GM18861 (cell line): ENCODE data around the gene TMEM33.
A peak's percentile ranks its signal among the peaks of the same experiment; 100 is the strongest.

ENCODE experiments used
- ATAC-seq: cut with Tn5 transposase; IDR thresholded peaks from one replicate; pipeline ENCODE4 v1.9.1; 2021; ENCODE audit not compliant: unreplicated experiment

The TMEM33 gene

DNA sequence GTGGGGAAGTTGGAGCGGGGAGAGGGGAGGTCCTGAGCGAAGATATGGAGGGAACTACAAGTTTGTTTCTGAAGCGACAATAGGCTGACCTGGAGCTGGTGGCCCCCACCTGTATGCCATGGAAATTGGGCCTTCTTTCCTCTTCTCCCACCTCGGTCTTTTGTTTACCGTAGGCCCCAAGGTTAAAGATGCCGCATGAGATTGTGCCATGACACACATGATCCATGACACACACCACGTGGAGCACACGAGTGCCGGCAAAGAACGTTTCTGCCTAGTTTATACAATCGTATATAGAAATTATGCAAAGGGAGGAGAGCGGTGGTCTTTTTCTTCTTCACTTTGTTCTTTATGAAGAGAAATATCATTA lies 408 bp downstream of the TMEM33 start:
- no peak for ATAC-seq

DNA sequence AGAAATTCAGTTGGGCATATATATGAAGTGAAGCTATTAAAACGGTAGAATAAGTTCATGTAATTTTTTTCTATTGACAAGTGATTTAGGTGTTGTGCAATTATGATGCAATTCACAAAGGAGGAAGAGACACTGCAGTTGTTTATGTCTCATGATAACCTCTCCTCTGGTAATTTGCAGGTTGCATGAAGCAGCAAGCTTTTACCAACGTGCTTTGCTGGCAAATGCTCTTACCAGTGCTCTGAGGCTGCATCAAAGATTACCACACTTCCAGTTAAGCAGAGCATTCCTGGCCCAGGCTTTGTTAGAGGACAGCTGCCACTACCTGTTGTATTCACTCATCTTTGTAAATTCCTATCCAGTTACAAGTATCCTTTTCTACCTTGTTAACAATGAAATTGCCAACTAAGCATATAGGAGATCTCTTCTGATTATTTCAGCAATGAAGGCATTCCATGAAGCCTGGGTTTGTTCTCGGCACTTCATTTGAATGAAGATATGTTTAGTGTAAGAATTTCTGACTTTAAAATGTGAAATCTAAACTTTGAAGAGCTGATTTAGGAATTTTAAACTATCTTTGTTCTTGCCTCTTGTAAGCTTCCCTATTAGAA lies 3.9 kb downstream of the TMEM33 start:
- no peak for ATAC-seq

GRCh38 chr4:41940834-41941233 lies 5.6 kb downstream of the TMEM33 start:
- no peak for ATAC-seq

GRCh38 chr4:41943506-41943905 lies 8.3 kb downstream of the TMEM33 start:
- ATAC-seq = no peak

DNA sequence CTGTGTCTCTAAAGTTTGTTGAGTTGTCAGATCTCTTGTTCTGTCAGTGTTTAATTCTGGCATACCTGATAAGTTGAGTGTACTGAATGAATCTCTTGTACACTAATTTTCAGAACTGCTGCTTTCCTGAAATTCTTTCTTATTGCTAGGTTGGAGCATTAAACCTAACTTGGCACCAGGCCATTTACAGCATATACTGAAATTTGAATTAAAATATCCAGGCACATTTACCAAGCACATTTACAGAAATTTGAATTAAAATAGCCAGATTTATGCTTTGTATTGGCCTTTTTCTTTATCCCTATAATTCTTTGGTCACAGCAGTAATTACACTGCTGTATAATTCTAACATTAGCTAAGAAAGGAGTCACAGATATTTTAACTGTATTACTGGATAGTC lies 8.9 kb downstream of the TMEM33 start:
- no peak for ATAC-seq

DNA sequence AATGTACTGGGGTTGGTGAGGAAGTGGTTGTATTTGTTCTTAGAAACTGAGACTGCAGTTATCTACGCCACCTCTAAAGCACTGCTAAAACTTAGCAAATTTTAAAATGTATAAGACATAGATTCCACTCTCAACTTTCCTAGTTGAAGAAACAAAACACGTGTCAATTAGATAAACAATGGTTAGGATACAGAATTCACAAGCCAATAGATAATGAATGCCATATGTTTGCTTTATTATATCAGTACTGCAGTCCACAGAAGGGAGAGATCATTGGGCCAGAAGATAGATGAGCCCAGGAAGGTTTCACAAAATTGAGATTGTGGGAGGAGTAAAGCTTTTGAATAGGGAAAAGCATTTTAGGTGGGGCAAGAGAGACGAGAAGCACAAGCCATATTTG lies 14.3 kb downstream of the TMEM33 start:
- no peak for ATAC-seq

- ATAC-seq = peak; percentile 53
Measured at GRCh38 chr4:41957634-41958033, 22.4 kb downstream of the TMEM33 start.

GRCh38 chr4:41963105-41963504 lies 27.9 kb downstream of the TMEM33 start:
- no peak for ATAC-seq

- ATAC-seq = no peak
Measured at GRCh38 chr4:41964401-41964800, 29.2 kb downstream of the TMEM33 start.

- no peak for ATAC-seq
Measured at GRCh38 chr4:41967392-41967791, 32.2 kb downstream of the TMEM33 start.

- ATAC-seq = no peak
Measured at GRCh38 chr4:41969671-41970070, 34.4 kb downstream of the TMEM33 start.

DNA sequence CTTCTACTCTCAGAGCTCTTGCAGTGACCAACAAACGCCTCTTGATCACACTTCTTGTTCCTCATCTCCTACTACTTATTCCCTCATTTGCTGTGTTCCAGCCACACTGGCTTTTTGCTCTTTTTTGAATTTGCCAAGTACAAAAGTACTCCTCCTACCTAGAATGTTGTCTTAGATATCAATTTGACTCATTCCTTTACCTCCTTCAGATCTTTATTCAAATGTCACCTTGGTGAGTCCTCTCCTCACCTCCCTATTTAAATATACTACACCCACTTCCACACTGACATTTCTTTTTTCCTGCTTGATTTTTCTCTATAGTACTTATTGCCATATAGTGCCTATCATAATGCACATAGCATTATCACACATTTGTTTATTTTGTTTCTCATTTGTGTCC lies 40.1 kb downstream of the TMEM33 start:
- no peak for ATAC-seq

- ATAC-seq = no peak
Measured at GRCh38 chr4:41976775-41977516, 41.7 kb downstream of the TMEM33 start.

GRCh38 chr4:41977709-41978108 lies 42.5 kb downstream of the TMEM33 start:
- ATAC-seq = no peak

- no peak for ATAC-seq
Measured at GRCh38 chr4:41981456-41981855, 46.2 kb downstream of the TMEM33 start, which contains the start of gene DCAF4L1. Gene DCAF4L1, plus strand, starts transcription at chr4:41981756. Its CDS starts 37 bp downstream, at chr4:41981793.

- no peak for ATAC-seq
Measured at GRCh38 chr4:41982716-41983115, 47.5 kb downstream of the TMEM33 start.

DNA sequence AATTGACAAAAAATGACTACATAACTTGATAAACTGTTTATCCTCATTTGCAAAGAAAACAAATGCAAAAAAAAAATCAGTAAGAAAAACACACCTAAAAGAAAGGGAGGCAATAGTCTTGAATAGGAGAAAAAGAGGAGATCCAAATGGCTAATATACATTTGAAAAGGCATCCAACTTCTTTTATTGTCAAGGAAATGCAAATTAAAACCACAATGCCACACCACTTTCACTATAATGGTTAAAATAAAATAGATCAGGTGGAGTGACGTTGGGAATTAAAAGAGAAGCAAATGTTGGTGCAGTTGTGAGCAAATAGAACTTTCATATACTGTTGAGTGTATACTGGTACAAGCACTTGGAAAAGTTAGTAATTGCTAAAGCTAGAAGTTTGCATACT lies 49.9 kb downstream of the TMEM33 start:
- ATAC-seq = no peak

GRCh38 chr4:41989994-41990364 lies 54.8 kb downstream of the TMEM33 start:
- ATAC-seq = no peak

DNA sequence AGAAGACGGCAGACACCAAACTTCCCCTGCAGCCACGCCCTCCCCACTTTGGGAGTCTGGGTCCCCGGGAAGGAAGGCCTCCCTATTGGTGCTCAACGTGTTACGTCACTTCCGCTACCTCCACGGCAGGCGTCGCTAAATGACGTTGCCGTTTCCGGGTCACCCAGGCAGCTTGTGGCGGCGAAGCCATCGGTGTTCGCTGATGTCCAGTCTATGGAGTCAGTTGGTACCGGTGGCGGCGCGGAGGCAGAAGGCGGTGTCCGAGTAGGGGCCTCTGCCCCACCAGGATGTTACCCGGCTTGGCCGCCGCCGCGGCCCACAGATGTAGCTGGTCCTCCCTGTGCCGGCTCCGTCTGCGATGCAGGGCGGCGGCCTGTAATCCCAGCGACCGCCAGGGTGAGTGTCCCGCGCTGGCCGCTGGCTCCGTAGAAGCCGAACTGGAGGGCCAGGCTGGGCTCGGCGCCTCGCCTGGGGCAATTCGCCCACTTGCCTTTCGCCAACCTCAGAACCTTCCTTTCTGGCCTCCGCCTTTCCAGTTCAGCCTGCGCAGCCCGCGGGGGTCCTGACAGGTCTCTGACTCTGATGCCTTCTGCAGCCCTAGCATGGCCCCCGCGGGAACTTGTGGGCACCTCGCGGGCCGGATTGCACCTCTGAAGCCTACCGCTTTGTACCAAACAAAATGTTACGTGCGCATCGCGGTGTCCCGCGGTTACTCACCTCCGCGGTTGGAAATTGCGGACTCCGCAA lies 55.3 kb downstream of the TMEM33 start, which contains the start of gene SLC30A9:
SLC30A9 (plus strand) TSS at position 166 of the 747 bp plus-strand sequence; CDS start at position 288, 122 bp downstream.
- ATAC-seq = peak; percentile 96

DNA sequence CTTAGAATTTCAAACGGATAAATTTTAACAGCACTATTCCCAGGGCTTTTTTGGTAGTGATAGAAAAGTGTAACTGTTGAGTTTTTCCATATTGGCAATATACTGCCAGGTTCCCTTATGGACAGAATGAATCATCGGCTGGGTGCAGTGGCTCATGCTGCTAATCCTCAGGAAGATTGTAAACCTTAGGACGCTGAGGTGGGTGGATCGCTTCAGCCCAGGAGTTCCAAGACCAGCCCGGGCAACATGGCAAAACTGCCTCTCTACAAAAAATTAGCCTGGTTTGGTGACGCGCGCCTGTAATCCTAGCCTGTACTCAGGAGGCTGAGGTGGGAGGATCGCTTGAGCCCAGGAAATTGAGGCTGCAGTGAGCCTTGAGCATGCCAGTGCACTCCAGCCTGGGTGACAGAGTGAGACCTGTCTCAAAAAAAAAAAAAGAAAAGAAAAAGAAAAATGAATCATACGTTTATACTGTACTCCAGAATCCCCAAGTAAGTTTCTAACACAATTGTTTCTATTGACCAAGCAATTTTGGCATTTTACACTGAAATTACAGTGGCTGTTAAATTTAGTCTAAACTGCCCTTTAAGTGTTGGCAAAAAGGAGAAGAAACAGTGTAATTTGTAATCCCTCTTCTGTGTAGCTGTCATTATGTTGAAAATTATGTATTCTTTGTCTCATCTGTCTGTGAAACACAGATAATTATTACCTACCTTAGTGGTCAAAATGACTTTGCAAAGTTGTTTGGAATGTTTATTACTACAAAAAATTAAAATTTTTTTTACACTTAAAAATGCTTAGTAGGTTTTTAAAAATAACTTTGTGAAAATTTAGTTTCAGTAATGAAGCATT lies 56.9 kb downstream of the TMEM33 start:
- ATAC-seq = no peak
